ENCODE measurements around the gene MIA. TPM values are rescaled to one million over a fixed set of nuclear protein-coding genes. Genes with fewer than 3 reads are reported as not detected.
"Not testable (repeated sequence)": the region's sequence is repeated elsewhere in the genome, so short reads cannot be mapped to it uniquely, and the experiment has no call there.

Gene MIA
- 1 to 10 TPM in 4 of 5 donors, under 1 TPM in 1; 0.49 to 5.9 (median 3.6) TPM for polyA plus RNA-seq (ENCODE audit: insufficient read depth in 1 of 5, insufficient read length in 5 of 5, low replicate concordance in 1 of 5)
- long read RNA-seq, donor 1, partial matches to known transcripts, result 0 of 3 reads
- long read RNA-seq, donor 1, other reads (novel, unspliced or antisense), result 0 of 3 reads
- long read RNA-seq, donor 2, partial matches to known transcripts, result 0 of 2 reads
- long read RNA-seq, donor 2, other reads (novel, unspliced or antisense), result 0 of 2 reads
- long read RNA-seq, donor 3, result 0 reads
- long read RNA-seq, donor 4, partial matches to known transcripts, result 0 of 3 reads
- long read RNA-seq, donor 4, other reads (novel, unspliced or antisense), result 0 of 3 reads
- long read RNA-seq, donor 5, result 0 reads
- long read RNA-seq, donor 6, partial matches to known transcripts, result 0 of 2 reads
- long read RNA-seq, donor 6, other reads (novel, unspliced or antisense), result 0 of 2 reads
- long read RNA-seq, donor 7, result 0 reads
- long read RNA-seq, donor 8, partial matches to known transcripts, result 0 of 2 reads
- long read RNA-seq, donor 8, other reads (novel, unspliced or antisense), result 0 of 2 reads

DNA sequence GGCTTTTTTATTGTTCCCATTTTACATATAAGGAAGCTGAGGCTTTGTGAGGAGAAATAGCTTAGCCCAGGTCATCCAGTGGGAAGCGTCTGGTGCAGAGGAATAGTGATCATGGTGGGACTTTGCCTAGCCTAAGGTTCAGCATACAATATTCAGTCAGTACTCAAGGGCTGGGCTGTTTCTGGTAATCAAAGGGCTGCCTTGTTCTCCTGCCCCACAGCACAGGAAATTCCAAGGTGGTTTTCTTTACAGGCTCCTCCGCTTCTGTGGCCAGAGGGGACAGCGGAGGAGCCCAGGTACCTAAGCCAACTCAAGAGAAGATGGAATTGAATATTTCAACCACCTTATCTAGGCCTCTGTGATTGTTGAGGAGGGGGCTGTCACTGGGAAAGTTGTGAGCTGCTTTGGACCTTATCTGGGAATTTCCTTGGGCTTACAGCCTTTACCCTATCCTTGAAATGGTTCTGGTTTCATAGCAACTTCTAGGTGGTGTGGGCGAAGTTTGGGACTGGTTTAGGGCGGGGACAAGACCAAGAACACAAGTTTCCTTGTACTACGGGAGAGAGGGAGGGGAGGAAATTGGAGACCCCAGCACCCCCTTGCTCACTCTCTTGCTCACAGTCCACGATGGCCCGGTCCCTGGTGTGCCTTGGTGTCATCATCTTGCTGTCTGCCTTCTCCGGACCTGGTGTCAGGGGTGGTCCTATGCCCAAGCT lies at the start of gene MIA:
MIA (plus strand) TSS at position 606 of the 716 bp plus-strand sequence; CDS start at position 628, 22 bp downstream.
- DNase-seq, result no peak

DNA sequence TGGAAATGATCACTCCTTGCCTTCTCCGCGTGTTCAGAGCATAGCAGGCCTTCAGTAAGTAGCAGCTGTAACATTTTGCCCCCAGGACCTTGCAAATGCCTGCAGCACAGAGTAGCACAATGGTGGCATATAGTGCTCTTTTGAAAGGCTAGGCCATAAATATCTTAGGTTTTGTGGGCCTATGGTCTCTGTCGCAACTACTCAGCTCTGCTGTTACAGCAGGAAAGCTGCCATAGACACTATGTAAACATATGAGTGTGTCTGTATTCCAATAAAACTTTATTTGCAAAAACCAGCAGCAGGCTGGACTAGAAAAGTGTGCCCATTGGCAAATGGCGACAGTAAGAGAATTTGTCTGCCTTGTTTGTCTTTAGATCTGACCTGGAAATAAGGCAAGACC lies 49.0 kb upstream of the MIA start:
- DNase-seq, result no peak

DNA sequence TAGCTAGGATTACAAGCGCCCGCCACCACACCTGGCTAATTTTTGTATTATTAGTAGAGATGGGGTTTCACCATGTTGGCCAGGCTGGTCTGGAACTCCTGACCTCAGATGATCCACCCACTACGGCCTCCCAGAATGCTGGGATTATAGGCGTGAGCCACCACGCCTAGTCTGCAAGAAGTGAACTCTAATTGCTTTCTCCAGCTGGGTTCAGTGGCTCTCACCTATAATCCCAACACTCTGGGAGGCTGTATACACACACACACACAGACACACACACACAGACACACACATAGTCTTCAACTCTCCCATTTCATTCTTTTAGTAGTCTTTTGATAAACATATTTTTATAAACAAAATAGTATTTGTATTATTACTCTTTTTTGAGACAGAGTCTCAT lies 45.3 kb upstream of the MIA start:
- not testable (repeated sequence) for DNase-seq

DNA sequence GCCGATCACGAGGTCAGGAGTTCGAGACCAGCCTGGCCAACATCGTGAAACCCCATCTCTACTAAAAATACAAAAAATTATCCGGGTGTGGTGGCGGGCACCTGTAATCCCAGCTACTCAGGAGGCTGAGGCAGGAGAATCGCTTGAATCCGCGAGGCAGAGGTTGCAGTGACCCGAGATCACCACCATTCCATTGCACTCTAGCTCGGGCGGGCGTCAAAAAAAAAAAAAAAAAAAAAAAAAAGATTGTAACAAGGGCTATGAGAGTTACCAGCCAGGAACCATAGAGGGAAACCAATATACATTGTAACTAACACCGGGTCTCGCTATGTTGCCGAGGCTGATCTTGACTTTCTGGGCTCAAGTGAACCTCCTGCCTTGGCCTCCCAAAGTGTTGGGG lies 43.0 kb upstream of the MIA start:
- not testable (repeated sequence) for DNase-seq

DNA sequence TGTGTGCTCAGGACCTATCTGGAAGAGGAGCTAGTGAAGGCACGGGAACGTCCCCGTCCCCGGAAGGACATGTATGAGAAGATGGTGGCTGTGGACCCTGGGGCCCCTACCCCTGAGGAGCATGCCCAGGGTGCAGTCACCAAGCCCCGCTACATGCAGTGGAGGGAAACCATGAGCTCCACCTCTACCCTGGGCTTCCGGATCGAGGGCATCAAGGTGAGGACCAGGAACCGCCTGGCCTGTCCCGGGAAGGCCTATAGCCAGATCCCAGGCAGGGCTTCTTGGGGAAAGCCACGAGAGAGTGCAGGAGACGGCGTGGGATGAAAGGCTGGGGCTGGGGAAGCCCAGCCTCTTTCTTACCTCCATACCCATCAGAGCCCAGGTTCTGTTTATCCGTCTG lies 42.2 kb upstream of the MIA start:
- no peak for DNase-seq

DNA sequence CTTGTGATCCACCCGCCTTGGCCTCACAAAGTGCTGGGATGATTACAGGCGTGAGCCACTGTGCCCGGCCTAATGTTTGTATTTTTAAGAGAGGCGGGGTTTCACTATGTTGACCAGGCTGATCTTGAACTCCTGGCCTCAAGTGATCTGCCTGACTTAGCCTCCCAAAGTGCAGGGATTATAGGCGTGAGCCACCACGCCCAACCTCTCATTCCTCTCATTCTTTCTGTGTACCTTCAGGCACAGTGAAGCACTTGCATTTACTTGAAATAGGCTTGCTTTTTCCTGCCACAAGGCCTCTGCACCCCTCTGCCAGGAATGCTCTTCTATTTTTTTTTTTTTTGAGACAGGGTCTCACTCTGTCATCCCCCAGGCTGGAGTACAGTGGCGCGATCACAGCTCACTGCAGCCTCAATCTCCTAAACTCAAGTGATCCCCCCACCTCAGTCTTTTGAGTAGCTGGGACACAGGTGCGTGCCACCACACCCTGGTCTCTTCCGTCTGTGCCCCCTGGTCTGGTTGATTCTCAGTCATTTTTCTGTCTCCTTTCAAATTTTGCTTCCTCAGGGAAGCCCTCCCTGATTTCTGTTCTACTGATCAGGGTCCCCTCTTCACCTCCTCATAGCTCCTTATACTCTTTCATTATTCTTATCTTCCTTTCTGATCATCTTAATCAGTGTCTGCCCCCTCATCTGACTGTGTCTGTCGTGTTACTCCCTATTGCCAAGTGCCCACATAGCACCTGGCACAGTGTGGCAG lies 40.1 kb upstream of the MIA start:
- no peak for DNase-seq

DNA sequence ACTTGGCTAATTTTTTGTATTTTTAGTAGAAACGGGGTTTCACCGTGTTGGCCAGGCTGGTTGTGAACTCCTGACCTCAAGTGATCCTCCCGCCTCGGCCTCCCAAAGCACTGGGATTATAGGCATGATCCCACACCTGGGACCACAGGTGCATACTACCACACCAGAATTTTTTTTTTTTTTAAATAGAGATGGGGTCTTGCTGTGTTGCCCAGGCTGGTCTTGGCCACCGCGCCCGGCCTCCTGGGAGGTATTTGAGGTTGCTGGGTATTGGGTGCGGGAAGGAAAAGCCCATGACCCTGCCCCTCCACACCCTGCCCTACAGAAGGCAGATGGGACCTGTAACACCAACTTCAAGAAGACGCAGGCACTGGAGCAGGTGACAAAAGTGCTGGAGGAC lies 38.7 kb upstream of the MIA start:
- DNase-seq, result no peak

DNA sequence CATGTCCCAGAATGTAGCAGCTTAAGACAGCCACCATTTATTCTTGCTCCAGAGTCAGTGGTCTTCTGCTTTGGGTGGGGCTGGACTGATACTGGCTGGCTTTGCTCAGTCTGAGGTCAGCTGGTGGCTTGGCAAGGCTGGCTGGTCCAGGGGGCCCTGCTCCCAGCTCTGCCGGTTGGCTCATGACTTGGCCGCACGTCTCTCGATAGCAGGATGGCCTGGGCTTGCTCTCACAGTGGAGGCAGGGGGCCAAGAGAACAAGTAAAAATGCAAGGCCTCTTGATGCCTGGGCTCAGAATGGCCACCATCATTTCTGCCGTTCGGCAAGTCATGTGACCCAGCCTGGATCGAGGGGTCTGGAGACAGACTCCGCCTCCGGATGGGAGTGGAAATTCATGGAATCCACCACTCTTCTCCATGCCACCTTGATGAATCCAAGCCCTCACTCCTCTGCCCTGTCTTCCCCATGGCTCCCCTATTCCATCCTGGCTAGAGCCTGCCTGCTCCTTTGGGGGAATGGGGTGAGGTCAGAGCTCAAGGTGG lies 38.1 kb upstream of the MIA start:
- DNase-seq, result no peak

DNA sequence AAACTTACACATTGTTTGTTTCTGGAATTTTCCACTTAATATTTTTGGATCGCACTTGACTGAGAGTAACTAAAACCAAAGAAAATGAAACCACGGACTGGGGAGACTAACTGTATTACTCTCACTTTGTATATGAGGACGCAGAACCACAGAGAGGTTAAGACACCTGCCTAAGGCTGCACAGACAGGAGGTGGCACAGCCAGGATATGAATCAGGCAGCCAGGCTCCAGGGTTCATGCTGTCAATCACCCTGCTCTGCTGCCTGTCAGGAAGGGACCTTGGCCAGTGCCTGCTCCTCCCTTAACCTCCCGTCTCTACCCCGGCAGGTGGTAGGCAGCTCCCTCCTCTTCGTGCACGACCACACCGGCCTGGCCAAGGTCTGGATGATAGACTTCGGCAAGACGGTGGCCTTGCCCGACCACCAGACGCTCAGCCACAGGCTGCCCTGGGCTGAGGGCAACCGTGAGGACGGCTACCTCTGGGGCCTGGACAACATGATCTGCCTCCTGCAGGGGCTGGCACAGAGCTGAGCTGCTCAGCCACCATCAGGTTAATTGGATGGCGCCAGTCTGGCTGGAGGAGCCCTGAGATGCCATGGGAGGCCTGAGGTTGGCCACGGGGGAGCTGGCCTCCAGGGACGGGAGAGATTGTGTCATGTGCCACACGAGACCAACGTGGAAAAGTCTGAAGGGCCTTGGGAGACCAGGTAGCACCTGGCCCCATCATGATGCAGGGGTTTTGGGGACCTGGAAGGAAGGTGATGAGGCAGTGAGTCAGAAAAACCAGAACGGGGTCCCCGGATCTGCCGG lies 36.1 kb upstream of the MIA start:
- DNase-seq, result no peak

DNA sequence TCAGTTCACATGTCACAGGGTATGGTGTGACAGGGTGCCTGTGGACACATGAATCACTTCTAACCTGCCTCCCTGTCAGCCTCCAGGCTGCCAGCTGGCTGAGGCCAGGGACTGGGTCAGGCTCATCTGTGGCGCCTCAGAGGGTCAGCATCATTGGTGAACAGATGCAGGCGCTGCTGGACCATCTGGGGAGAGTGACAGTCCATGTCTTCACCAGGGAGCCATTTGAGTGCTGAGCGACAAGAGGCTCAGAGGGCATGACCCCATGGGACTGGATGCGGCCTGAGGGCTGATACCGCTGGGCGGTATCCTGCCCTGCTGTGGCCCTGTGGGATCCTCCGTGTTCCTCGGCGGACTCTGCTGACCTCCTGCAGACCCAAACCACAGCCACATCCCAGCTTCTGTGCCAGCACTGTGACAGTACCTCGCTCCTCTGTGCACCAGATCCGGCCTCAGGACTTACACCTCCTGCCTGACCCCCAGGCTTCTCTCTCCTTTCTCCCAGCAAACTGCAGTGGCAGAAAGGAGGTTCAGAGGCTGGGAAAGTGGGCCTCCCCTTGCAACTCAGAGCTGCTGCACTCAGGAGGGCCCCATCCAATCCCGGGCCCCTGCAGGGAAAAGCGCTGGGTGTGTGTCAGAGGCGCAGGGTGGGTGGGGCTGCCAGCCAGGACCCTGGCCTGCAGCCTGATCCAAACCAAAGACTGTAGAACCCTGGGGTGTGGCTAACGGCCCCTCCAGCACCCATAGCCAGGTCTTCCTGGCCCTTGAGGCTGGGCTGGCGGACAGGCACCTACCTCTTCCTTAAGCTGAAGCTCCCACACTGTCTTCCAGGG lies 35.2 kb upstream of the MIA start:
- DNase-seq, result no peak

DNA sequence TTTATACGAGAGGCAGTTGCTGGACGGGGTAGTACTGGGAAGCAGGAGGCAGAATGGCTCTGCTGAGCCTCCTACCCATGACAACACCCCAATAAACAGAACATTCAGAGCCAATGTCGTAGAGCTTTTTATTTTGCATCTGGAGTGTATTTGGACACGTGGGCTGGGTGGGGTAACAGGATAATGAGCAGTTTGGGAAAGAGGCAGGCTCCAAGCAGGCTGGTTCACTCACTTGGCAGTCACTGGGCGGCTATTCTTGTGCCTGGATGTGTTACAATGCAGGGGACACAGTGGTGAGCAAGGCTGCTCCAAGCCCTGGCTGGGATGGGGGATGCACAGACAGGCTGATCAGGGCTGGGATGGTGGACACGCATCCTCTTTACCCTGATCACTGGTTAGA lies 34.6 kb upstream of the MIA start:
- DNase-seq, result peak in 1 of 2 donors; percentile 51

DNA sequence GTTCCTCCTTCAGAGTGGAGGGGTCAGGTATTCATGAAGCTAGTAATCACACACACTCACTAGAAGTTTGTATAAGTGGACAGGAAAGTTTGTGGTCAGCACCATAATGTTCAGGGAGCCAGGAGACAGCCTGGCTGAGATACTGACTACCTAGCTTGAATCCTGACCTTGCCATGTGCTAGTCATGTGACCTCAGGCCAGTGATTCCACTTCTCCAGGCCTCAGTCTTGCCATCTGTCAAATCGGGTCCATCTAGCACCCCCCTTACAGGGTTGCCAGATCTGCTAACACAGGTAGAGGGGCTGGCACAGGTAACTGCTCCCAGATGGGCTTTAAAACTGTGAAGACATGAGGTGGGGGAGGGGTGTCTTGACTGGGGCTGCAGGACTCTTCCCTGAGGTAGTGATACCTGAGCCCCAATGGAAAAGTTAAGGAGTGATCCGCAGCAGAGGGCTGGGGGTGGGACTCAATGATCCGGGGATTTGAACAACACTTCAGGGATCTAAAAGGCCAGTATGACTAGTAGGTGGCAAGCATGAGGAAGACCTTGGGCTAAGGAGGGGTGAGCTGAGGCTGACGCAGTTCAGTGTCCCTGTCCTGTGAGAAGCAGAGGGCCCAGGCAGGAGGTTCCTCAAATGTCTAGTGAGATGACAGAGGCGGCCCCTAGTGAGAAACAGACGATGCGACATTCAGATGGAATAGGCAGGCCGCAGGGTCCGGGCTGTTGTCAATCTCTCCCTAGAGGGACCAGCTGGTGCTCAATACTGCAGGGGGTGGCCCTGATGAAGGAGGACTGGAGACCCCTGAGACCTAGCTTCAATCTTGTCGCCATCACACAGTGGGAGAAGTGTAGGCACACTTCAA lies 33.6 kb upstream of the MIA start:
- DNase-seq, result no peak

DNA sequence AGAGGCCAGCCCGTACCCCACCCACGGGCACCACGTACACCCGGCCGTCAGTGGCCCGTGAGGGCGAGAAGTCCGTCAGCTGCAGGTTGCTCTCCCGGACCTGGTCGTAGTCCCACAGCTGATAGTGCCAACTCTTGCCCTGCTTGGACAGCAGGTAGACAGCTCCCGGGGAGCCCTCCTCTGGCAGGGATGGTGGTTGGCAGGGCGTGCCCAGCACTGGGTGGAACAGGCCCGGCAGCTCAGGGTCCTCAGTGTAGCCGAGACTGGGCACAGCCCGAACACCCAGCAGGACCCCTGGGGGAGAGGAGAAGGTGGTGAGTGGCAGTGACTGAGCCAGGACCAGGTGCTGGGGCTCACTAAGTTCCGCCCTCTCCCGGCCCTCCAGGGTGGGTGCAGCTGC lies 32.8 kb upstream of the MIA start:
- DNase-seq, result no peak

DNA sequence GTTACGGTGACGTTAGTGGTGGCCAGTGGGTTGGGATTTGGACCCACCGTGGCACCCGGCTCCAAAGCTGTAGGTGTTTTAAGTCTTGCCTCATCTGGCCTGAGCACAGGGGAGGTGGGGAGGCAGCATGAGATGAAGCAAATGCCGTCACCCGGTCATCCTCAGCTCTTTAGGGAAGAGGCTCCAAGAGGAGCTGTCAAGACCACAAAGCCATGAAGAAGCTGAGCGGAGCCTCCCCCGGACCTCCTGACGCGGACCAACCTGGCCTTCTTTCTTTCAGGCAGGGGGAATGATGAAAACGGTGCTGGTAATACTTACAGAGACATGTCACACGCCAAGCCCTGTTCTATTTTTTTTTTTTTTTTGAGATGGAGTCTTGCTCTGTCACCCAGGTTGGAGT lies 32.4 kb upstream of the MIA start:
- no peak for DNase-seq

DNA sequence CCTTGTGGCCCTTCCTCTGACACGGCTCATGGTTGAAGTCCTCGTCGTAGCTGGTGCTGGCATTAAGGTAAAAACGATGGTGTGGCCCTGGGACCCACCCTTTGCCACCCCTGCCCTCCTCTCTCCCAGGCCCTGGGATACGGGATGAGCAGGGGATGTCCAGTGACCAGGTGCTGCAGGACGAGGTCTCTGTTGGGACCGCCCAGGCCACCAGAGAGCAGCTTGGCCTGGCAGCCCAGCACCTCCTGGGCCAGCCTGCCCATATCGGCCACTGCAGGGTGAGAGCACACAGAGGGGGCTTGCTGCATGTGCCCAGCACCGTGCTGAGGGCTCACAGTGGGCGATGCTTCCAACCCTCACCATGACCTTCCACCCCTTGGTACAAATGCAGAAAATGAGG lies 31.4 kb upstream of the MIA start:
- no peak for DNase-seq

DNA sequence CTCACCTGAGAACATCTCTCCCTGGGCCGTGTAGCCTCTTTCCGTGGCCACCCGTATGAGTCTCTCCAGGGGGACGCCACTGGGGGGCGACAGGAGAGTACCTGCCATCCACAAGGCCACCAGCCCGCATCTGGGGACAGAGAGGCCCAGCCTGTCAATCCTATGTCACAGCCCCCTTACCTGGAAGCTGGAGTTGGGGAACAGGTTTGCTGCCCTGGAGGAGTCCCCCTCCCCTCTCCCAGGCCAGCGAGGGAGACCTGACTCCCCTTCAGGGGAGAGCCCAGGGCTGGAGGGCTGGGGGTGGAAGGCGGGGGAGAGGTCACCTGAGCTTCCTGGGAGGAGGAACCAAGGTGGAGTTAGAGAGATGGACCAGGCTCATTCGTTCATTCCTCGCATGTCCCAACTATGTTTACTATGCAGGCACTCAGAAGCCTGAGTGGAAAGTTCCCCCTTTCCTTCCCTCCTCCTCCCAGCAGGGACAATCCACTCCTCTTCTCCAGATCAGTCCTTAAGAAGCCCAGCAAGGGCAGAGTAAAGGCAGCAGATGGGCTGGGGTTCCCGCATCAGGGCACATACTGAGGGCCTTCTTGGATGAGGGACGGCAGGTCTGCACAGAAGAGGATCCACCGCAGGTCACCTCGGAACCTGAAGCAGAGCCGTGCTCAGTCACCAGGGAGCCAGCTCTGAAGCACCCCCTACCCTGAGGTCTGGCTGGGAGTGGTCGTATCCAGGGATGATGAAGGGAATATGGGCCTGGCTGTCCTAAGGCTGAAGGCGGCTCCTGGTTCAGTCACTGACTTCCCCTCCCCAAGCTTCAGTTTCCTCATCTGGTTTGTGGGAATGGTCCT lies 30.5 kb upstream of the MIA start:
- peak; percentile 51 to 55 for DNase-seq

DNA sequence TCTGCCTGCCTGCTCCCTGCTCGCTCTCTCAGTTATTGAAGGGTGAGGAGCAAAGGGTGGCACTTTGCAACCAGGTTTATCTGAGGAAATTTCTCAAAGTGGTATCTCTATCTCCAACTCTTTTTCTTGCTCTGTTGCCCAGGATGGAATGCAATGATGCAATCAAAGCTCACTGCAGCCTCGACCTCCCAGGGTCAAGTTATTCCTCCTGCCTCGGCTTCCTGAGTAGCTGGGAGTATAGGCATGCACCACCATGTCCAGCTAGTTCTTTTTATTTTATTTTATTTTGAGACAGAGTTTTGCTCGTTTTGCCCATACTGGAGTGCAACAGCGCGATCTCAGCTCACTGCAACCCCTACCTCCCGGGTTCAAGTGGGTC lies 29.9 kb upstream of the MIA start:
- no peak for DNase-seq

DNA sequence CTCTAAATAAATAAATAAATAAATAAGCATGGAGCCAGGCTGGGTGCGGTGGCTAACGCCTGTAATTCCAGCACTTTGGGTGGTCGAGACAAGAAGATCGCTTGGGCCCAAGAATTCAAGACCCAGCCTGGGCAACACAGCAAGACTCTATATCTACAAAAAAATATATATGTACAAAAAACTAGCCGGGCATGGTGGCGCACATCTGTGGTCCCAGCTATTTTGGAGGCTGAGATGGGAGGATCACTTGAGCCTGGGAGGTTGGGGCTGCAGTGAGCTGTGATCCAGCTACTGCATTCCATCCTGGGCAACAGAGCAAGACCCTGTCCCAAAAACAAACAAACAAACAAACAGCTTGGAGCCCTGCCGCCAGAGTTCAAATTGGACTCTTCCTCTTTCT lies 27.8 kb upstream of the MIA start:
- no peak for DNase-seq

Measured in right lung (tissue), 10 donors.